SK-N-SH (cell line): Measurements from ENCODE around the gene MGRN1.

Experiments used
- EP300 ChIP-seq, 2 experiments: IDR thresholded peaks; 2 replicates each; pipeline versions ENCODE4 v1.4.0 to v1.6.1; 2012; ENCODE audit warnings: borderline replicate concordance in 1 of 2, low read depth in 1 of 2, low read length in 1 of 2
- MXI1 ChIP-seq: IDR thresholded peaks from 2 replicates; pipeline ENCODE4 v1.6.1; 2012; ENCODE audit warnings: mild to moderate bottlenecking, low read depth, low read length, improper control_type of control experiment
- NRF1 ChIP-seq: IDR thresholded peaks from 2 replicates; pipeline ENCODE4 v1.6.1; 2012; ENCODE audit warnings: low read depth, mild to moderate bottlenecking, low read length
- RCOR1 ChIP-seq: fragments of 150-350 bp; IDR thresholded peaks from 2 replicates; pipeline ENCODE4 v1.6.1; 2017; ENCODE audit warnings: antibody characterized with exemption, low read length
- TAF1 ChIP-seq: IDR thresholded peaks from 2 replicates; pipeline ENCODE4 v1.6.1; 2012; ENCODE audit warnings: low read depth, mild to moderate bottlenecking, low read length, moderate library complexity, borderline replicate concordance
- YY1 ChIP-seq: IDR thresholded peaks from 2 replicates; pipeline ENCODE4 v1.4.0; 2012; ENCODE audit warnings: low read depth, mild to moderate bottlenecking
- TF ChIP-seq, protein P1 (sequence below): fragments of 200-600 bp; sonication (generic); IDR thresholded peaks from 2 replicates; pipeline ENCODE4 v1.6.1; 2017; ENCODE audit warnings: antibody characterized with exemption, mild to moderate bottlenecking, moderate library complexity
- TF ChIP-seq, protein P2 (sequence below): IDR thresholded peaks from 2 replicates; pipeline ENCODE4 v1.4.0; 2012; ENCODE audit warnings: low read depth
- TF ChIP-seq, protein P3 (sequence below): IDR thresholded peaks from 2 replicates; pipeline ENCODE4 v1.6.1; 2012; ENCODE audit warnings: mild to moderate bottlenecking, low read depth, low read length, moderate library complexity

DNA sequence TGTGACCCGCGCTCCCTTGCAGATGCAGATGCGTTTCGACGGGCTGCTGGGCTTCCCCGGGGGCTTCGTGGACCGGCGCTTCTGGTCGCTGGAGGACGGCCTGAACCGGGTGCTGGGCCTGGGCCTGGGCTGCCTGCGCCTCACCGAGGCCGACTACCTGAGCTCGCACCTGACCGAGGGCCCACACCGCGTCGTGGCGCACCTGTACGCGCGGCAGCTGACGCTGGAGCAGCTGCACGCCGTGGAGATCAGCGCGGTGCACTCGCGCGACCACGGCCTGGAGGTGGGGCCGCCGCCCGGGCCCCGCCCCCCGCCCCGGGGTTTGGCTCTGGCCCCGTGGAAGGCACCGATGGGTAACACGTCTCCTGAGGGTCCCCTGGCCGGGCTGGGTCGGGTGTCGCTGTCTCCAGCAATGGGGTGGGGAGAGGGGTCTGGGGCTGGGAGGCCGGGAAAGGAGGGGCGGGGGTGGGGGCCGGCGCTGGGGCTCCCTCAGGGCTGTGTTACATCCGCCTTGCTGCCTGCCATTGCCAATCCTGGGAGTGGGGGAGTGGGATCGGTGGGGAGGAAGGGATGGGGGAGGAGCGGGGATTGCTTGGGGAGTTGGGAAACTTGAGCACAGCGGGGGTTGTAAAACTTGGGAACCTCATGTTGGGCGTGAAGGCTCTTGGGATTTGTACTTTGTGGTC is 69.5 kb downstream of the MGRN1 start:
- TF ChIP-seq YY1: no peak
- TF ChIP-seq, protein P1, sequence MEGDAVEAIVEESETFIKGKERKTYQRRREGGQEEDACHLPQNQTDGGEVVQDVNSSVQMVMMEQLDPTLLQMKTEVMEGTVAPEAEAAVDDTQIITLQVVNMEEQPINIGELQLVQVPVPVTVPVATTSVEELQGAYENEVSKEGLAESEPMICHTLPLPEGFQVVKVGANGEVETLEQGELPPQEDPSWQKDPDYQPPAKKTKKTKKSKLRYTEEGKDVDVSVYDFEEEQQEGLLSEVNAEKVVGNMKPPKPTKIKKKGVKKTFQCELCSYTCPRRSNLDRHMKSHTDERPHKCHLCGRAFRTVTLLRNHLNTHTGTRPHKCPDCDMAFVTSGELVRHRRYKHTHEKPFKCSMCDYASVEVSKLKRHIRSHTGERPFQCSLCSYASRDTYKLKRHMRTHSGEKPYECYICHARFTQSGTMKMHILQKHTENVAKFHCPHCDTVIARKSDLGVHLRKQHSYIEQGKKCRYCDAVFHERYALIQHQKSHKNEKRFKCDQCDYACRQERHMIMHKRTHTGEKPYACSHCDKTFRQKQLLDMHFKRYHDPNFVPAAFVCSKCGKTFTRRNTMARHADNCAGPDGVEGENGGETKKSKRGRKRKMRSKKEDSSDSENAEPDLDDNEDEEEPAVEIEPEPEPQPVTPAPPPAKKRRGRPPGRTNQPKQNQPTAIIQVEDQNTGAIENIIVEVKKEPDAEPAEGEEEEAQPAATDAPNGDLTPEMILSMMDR: no peak
- no peak for TF ChIP-seq NRF1
- TF ChIP-seq, protein P2, sequence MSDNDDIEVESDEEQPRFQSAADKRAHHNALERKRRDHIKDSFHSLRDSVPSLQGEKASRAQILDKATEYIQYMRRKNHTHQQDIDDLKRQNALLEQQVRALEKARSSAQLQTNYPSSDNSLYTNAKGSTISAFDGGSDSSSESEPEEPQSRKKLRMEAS: no peak
- TF ChIP-seq MXI1: peak; percentile 37; the same call in 1 of the 2 replicates
- no peak for TF ChIP-seq EP300 (IDR thresholded peaks at IDR 0.05; ENCODE audit: borderline replicate concordance in 1 of 2, low read depth in 1 of 2, low read length in 1 of 2)
- TF ChIP-seq RCOR1: no peak
- TF ChIP-seq TAF1: no peak
- TF ChIP-seq, protein P3, sequence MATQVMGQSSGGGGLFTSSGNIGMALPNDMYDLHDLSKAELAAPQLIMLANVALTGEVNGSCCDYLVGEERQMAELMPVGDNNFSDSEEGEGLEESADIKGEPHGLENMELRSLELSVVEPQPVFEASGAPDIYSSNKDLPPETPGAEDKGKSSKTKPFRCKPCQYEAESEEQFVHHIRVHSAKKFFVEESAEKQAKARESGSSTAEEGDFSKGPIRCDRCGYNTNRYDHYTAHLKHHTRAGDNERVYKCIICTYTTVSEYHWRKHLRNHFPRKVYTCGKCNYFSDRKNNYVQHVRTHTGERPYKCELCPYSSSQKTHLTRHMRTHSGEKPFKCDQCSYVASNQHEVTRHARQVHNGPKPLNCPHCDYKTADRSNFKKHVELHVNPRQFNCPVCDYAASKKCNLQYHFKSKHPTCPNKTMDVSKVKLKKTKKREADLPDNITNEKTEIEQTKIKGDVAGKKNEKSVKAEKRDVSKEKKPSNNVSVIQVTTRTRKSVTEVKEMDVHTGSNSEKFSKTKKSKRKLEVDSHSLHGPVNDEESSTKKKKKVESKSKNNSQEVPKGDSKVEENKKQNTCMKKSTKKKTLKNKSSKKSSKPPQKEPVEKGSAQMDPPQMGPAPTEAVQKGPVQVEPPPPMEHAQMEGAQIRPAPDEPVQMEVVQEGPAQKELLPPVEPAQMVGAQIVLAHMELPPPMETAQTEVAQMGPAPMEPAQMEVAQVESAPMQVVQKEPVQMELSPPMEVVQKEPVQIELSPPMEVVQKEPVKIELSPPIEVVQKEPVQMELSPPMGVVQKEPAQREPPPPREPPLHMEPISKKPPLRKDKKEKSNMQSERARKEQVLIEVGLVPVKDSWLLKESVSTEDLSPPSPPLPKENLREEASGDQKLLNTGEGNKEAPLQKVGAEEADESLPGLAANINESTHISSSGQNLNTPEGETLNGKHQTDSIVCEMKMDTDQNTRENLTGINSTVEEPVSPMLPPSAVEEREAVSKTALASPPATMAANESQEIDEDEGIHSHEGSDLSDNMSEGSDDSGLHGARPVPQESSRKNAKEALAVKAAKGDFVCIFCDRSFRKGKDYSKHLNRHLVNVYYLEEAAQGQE: no peak
